RCC 7860 (cell line): ENCODE measurements around the gene DOCK3.
"Not testable (repeated sequence)": the region's sequence is repeated elsewhere in the genome, so short reads cannot be mapped to it uniquely, and the experiment has no call there.

Experiments
- DNase-seq: peaks from one replicate; pipeline ENCODE4 v3.0.0-alpha.2; 2015; ENCODE audit warnings: low spot score
- FAIRE-seq: peaks from 2 replicates; lab custom pipeline; 2012; peaks lifted over from hg19 to GRCh38; lab: Jason Lieb, UNC

The DOCK3 gene

GRCh38 chr3:50790894-50791293, 116.2 kb downstream of the DOCK3 start:
- not testable (repeated sequence) for DNase-seq, FAIRE-seq

- FAIRE-seq (no peak), DNase-seq (no peak)
These were observed 117.8 kb downstream of the DOCK3 start for GRCh38 chr3:50792568-50792967.

DNA sequence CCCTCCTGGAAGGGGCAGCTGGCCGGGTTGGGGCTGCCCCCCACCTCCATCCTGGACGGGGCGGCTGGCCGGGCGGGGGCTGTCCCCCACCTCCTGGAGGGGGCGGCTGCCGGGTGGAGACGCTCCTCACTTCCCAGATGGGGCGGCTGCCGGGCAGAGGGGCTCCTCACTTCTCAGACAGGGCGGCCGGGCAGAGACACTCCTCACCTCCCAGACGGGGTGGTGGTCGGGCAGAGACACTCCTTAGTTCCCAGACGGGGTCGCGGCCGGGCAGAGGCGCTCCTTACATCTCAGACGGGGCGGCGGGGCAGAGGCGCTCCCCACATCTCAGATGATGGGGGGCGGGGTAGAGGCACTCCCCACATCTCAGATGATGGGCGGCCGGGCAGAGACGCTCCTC, 129.1 kb downstream of the DOCK3 start:
- DNase-seq, FAIRE-seq: not testable (repeated sequence)

DNA sequence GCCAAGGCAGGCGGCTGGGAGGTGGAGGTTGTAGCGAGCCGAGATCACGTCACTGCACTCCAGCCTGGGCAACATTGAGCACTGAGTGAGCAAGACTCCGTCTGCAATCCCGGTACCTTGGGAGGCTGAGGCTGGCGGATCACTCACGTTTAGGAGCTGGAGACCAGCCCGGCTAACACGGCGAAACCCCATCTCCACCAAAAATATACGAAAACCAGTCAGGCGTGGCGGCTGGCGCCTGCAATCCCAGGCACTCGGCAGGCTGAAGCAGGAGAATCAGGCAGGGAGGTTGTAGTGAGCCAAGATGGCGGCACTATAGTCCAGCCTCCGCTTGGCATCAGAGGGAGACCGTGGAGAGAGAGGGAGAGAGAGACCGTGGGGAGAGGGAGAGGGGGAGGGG, 129.6 kb downstream of the DOCK3 start:
- FAIRE-seq: not testable (repeated sequence)

GRCh38 chr3:50805321-50805720, 130.6 kb downstream of the DOCK3 start:
- DNase-seq (no peak), FAIRE-seq (no peak)

More for the DNA sequence above, 129.6 kb downstream of the DOCK3 start:
- DNase-seq: not testable (repeated sequence)

GRCh38 chr3:50806031-50806430, 131.3 kb downstream of the DOCK3 start:
- FAIRE-seq: no peak

DNA sequence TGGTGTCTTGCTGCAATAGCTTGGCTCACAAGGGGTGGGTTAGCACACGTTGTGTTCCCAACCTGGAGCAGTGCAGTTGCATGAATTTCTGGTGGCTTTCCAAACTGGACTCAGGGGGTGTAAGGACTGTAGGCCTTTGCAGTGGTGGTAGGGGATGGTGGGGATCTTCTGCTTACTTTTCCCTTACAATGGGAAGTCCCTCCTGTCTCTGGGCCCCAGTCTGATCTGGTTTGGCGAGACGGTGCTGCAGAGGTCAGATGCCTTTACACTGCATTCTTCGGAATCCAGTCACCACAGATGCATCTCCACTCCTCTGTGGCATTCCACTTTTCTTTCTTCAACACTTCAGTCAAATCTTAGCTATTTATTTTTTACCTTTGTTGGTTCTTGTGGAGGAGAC, 132.1 kb downstream of the DOCK3 start:
- DNase-seq (no peak), FAIRE-seq (no peak)

More at GRCh38 chr3:50806031-50806430, 131.3 kb downstream of the DOCK3 start:
- no peak for DNase-seq

- no peak for DNase-seq
- FAIRE-seq: no peak
These were observed 132.5 kb downstream of the DOCK3 start for GRCh38 chr3:50807266-50807665.

- FAIRE-seq (no peak), DNase-seq (no peak)
These were observed 137.2 kb downstream of the DOCK3 start for GRCh38 chr3:50811893-50812292.

DNA sequence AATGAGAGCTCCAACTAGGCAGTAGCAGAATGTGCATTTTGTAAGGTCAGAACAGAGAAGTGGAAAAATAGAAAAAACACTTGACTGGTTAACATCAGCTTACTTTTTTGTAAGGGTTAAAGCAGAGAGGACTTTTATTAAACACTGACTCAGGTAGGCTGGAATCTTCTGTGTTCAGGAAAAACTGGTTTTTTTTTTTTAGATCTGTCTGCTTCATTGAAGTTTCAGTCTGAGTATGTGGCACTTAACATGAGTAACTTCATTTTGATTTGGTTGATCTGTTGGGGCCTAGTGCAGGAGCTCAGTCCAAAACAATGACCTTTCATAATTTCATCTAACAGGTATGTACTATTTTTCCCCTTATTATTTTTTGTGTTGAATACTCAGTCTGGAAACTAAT, 141.1 kb downstream of the DOCK3 start:
- no peak for FAIRE-seq
- DNase-seq: no peak

DNA sequence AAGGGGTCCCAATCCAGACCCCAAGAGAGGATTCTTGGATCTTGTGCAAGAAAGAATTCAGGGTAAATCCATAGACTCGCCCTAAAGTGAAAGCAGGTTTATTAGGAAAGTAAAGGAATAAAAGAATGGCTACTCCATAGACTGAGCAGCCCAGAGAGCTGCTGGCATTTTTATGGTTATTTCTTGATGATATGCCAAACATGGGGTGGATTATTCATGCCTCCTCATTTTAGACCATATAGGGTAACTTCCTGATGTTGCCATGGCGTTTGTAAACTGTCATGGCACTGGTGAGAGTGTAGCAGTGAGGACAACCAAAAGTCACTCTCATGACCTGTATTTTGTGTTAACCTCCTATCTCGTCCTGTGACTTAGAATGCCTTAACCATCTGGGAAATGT, 142.2 kb downstream of the DOCK3 start:
- DNase-seq (no peak), FAIRE-seq (no peak)

DNA sequence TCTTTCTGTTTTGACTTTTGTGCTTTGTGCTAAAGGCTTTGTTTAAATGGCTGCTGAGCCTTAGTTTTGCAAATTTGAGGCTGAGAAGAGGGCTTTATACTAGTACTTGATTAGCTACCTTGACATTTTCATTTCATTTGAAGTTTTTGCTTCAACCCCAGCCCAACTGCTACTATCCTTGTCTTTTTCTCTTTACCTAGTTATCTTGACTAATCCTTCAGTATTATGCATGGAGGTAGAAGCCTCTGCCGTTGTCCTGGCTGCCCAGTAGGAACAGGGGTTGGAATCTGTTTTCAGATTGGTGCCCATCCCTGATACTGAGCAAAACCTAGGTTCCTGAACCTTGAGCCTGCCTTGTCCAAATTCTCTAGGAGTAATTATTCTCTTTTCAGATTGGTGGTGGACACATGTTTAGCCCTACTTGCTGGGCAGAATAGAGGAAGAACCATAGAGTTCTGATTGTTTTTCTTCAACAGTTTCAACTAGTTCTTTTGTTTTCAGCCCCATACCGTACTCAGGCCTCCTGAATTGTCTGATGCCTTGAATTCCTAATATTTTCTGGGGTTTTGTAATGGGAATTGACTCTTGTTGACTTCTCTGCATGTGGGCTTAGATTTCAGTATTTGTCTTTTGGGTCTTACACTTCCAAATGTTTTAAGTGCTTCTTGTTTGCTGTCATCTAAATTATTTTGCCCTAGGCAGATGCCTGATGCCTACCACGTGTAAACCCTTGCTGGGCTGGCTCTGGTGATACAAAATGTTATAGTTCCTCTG, 143.2 kb downstream of the DOCK3 start:
- no peak for FAIRE-seq

DNA sequence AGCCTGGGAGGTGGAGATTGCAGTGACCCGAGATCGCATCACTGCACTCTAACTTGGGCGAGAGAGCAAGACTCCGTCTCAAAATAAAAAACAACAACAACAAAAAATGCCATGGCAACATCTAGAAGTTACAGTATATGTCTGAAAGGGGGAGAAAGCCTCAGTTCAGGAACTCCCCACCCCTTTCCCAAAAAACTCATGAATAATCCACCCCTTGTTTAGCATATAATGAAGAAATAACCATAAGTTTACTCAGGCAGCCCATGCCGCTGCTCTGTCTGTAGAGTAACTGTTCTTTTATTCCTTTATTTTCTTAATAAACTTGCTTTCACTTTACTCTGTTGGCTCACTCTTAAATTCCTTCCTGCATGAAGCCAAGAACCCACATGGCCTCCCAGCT, 145.2 kb downstream of the DOCK3 start:
- no peak for DNase-seq

More for the DNA sequence above, 143.2 kb downstream of the DOCK3 start:
- DNase-seq: no peak

GRCh38 chr3:50825841-50826240, 151.1 kb downstream of the DOCK3 start:
- DNase-seq: no peak
- FAIRE-seq: no peak

More for the DNA sequence above, 145.2 kb downstream of the DOCK3 start:
- no peak for FAIRE-seq

DNA sequence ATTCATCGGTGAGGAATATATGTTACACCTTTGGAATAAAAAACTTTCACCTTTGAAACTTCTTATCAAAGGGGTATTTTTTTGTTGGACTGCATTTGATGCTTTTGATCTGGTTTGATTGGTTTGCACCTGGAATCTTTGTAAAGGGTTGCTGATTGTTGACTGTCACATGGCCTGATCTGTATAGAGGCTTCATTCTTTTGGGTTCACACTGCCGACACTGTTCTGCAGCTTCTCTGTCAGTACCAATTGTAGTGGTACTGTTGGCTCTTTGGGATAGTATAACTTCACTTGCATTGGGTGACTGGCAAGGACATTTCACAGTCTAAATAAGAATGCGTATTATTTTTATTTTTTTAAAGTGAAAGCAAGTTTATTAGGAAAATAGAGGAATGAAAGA, 155.7 kb downstream of the DOCK3 start:
- FAIRE-seq (no peak), DNase-seq (no peak)

DNA sequence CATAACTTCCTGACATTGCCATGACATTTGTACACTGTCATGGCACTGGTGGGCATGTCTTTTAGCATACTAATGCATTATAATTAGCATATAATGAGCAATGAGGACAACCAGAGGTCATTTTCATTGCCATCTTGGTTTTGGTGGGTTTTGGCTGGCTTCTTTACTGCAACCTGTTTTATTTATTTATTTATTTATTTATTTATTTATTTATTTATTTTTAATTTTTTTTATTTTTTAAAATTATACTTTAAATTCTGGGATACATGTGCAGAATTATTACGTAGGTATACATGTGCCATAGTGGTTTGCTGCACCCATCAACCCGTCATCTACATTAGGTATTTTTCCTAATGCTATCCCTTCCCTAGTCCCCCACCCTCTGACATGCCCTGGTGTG, 156.3 kb downstream of the DOCK3 start:
- FAIRE-seq, DNase-seq: not testable (repeated sequence)

- DNase-seq (no peak), FAIRE-seq (no peak)
These were observed 166.3 kb downstream of the DOCK3 start for GRCh38 chr3:50840983-50841489.

DNA sequence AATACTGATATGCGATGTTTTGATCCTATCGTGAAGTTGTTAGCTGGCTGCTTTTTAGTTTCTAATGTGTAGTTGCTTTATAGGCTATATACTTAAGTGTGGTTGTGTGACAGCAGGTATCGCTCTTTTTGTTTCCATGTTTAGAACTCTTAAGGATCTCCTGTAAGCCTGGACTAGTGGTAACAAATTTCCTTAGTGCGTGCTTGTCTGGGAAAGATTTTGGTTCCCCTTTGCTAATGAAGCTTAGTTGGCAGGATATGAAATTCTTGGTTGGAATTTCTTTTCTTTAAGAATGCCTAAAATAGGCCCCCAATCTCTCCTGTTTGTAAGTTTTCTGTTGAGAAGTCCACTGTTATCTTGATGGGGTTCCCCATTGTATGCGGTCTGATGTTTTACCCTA, 173.6 kb downstream of the DOCK3 start:
- no peak for DNase-seq
- no peak for FAIRE-seq

- no peak for DNase-seq
- FAIRE-seq: no peak
These were observed 176.1 kb downstream of the DOCK3 start for GRCh38 chr3:50850639-50851511.

- FAIRE-seq: no peak
- DNase-seq: no peak
These were observed 179.2 kb downstream of the DOCK3 start for GRCh38 chr3:50853936-50854335.

DNA sequence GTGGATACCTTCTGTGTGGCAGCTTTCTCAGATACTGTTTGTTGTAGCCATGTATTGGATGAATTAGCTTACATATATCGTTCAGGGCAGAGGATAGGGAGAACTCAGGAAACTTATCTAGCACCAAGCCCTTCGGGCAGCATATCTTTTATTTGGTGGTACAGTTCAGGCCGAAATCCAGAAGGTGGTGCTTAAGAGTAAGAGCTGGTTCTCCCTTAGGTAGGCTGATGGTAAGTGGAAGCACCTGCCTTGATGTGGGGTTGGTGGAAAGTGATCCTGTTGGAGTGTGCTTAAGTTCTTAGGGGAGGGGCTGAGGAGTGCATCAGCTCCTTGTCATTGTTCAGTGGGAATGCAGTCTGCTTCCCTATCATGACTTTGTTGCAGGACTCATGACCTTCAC, 187.5 kb downstream of the DOCK3 start:
- FAIRE-seq: no peak

More for the DNA sequence above, 187.5 kb downstream of the DOCK3 start:
- no peak for DNase-seq
